IgD-negative memory B cell (primary cell): Measurements from ENCODE around the gene COLEC12. TPM values are rescaled to one million over a fixed set of nuclear protein-coding genes. Genes with fewer than 3 reads are reported as not detected.
"Not testable (repeated sequence)": the region's sequence is repeated elsewhere in the genome, so short reads cannot be mapped to it uniquely, and the experiment has no call there.

Experiments used
- H3K27ac Mint-ChIP-seq, 3 donors: one replicate each; pipeline ENCODE4 v1.8.0; 2020 to 2022; ENCODE audit warnings: mild to moderate bottlenecking in 3 of 3, mixed read lengths in 3 of 3, moderate library complexity in 1 of 3
- H3K27me3 Mint-ChIP-seq: one replicate; pipeline ENCODE4 v1.8.0; 2021; ENCODE audit warnings: mixed read lengths
- H3K36me3 Mint-ChIP-seq: one replicate; pipeline ENCODE4 v1.8.0; 2020; ENCODE audit warnings: mild to moderate bottlenecking, mixed read lengths
- H3K4me1 Mint-ChIP-seq, 3 donors: one replicate each; pipeline ENCODE4 v1.8.0; 2020 to 2022; ENCODE audit warnings: mixed read lengths in 3 of 3, mild to moderate bottlenecking in 1 of 3
- H3K4me3 Mint-ChIP-seq, 4 donors: one replicate each; pipeline ENCODE4 v1.8.0; 2020 to 2022; ENCODE audit warnings: mild to moderate bottlenecking in 4 of 4, mixed read lengths in 4 of 4, moderate library complexity in 3 of 4
- H3K9me3 Mint-ChIP-seq, 3 donors: one replicate each; pipeline ENCODE4 v1.8.0; 2020 to 2021; ENCODE audit warnings: mixed read lengths in 3 of 3, mild to moderate bottlenecking in 1 of 3
- polyA plus RNA-seq: library from polyadenylated mRNA; unstranded; fragments of 300-500 nt; fragmentation: Illumina TruSeq; gene quantifications from one replicate; pipeline ENCODE4 v1.2.3, GENCODE V29; 2021

The COLEC12 gene
- polyA plus RNA-seq, 1 donor from 2014 or later: not detected

- not testable (repeated sequence) for H3K27me3 Mint-ChIP-seq, H3K36me3 Mint-ChIP-seq, H3K27ac Mint-ChIP-seq, H3K4me3 Mint-ChIP-seq, H3K4me1 Mint-ChIP-seq
- H3K9me3 Mint-ChIP-seq: peaks cover 7 to 14% (median 9%) of the 10 kb centered on the region in 3 donors
Measured at GRCh38 chr18:405006-405405, 95.5 kb downstream of the COLEC12 start.

GRCh38 chr18:404061-404636 lies 96.4 kb downstream of the COLEC12 start:
- no peak overlapping the region for H3K4me3 Mint-ChIP-seq
- H3K27ac Mint-ChIP-seq: no peak overlapping the region
- H3K36me3 Mint-ChIP-seq: no peaks in the 10 kb centered on the region
- peaks cover 8% of the 10 kb centered on the region for H3K27me3 Mint-ChIP-seq
- H3K9me3 Mint-ChIP-seq: peaks cover 4 to 14% (median 7%) of the 10 kb centered on the region in 3 donors
- no peaks in the 10 kb centered on the region for H3K4me1 Mint-ChIP-seq

GRCh38 chr18:402129-402528 lies 98.4 kb downstream of the COLEC12 start:
- peaks cover 4 to 14% (median 7%) of the 10 kb centered on the region in 3 donors for H3K9me3 Mint-ChIP-seq

GRCh38 chr18:400456-400855 lies 100.0 kb downstream of the COLEC12 start:
- H3K4me1 Mint-ChIP-seq: no peaks in the 10 kb centered on the region
- no peak overlapping the region for H3K27ac Mint-ChIP-seq
- H3K36me3 Mint-ChIP-seq: no peaks in the 10 kb centered on the region
- peaks cover 0 to 9% (median 6%) of the 10 kb centered on the region in 3 donors for H3K9me3 Mint-ChIP-seq
- H3K27me3 Mint-ChIP-seq: peaks cover 6% of the 10 kb centered on the region
- no peak overlapping the region for H3K4me3 Mint-ChIP-seq

More at GRCh38 chr18:402129-402528, 98.4 kb downstream of the COLEC12 start:
- Mint-ChIP-seq H3K27ac (no peak overlapping the region), H3K4me1 (no peaks in the 10 kb centered on the region), H3K36me3 (no peaks in the 10 kb centered on the region), H3K4me3 (no peak overlapping the region), H3K27me3 (peaks cover 8% of the 10 kb centered on the region)

GRCh38 chr18:399631-400135 lies 100.8 kb downstream of the COLEC12 start:
- Mint-ChIP-seq H3K9me3 (peaks cover 0 to 4% (median 2%) of the 10 kb centered on the region in 3 donors), H3K36me3 (no peaks in the 10 kb centered on the region), H3K4me1 (no peaks in the 10 kb centered on the region), H3K4me3 (no peak overlapping the region), H3K27me3 (peaks cover 6% of the 10 kb centered on the region), H3K27ac (no peak overlapping the region)

GRCh38 chr18:398935-399630 lies 101.4 kb downstream of the COLEC12 start:
- no peaks in the 10 kb centered on the region for H3K36me3 Mint-ChIP-seq
- H3K27me3 Mint-ChIP-seq: peaks cover 6% of the 10 kb centered on the region
- peaks cover 0 to 2% (median under 1%) of the 10 kb centered on the region in 3 donors for H3K9me3 Mint-ChIP-seq
- H3K4me3 Mint-ChIP-seq: no peak overlapping the region
- no peaks in the 10 kb centered on the region for H3K4me1 Mint-ChIP-seq
- no peak overlapping the region for H3K27ac Mint-ChIP-seq

GRCh38 chr18:396556-396955 lies 103.9 kb downstream of the COLEC12 start:
- Mint-ChIP-seq H3K36me3 (no peaks in the 10 kb centered on the region), H3K9me3 (peaks cover 0 to 2% (median 0%) of the 10 kb centered on the region in 3 donors), H3K27me3 (peaks cover 3% of the 10 kb centered on the region), H3K4me3 (no peak overlapping the region), H3K27ac (no peak overlapping the region), H3K4me1 (no peaks in the 10 kb centered on the region)

GRCh38 chr18:396251-396555 lies 104.3 kb downstream of the COLEC12 start:
- Mint-ChIP-seq H3K4me3 (no peak overlapping the region), H3K4me1 (no peaks in the 10 kb centered on the region), H3K36me3 (no peaks in the 10 kb centered on the region), H3K27ac (no peak overlapping the region), H3K9me3 (peaks cover 0 to 2% (median 0%) of the 10 kb centered on the region in 3 donors), H3K27me3 (peaks cover 3% of the 10 kb centered on the region)

GRCh38 chr18:395456-396250 lies 104.8 kb downstream of the COLEC12 start:
- no peaks in the 10 kb centered on the region for H3K36me3 Mint-ChIP-seq
- H3K27me3 Mint-ChIP-seq: peaks cover 3% of the 10 kb centered on the region
- no peak overlapping the region for H3K27ac Mint-ChIP-seq
- H3K9me3 Mint-ChIP-seq: peaks cover 0 to 2% (median 0%) of the 10 kb centered on the region in 3 donors
- no peaks in the 10 kb centered on the region for H3K4me1 Mint-ChIP-seq
- H3K4me3 Mint-ChIP-seq: no peak overlapping the region

GRCh38 chr18:394987-395362 lies 105.5 kb downstream of the COLEC12 start:
- Mint-ChIP-seq H3K4me1 (no peaks in the 10 kb centered on the region), H3K4me3 (no peak overlapping the region), H3K9me3 (peaks cover 0 to 2% (median 0%) of the 10 kb centered on the region in 3 donors), H3K36me3 (no peaks in the 10 kb centered on the region), H3K27ac (no peak overlapping the region), H3K27me3 (peaks cover 3% of the 10 kb centered on the region)

- no peaks in the 10 kb centered on the region for H3K4me1 Mint-ChIP-seq
- H3K27me3 Mint-ChIP-seq: no peaks in the 10 kb centered on the region
Measured at GRCh38 chr18:394262-394986, 106.1 kb downstream of the COLEC12 start.

GRCh38 chr18:393574-393957 lies 106.9 kb downstream of the COLEC12 start:
- no peak overlapping the region for H3K27ac Mint-ChIP-seq
- H3K9me3 Mint-ChIP-seq: peaks cover 0 to 2% (median 0%) of the 10 kb centered on the region in 3 donors
- H3K27me3 Mint-ChIP-seq: peaks cover under 1% of the 10 kb centered on the region
- no peak overlapping the region for H3K4me3 Mint-ChIP-seq
- H3K36me3 Mint-ChIP-seq: no peaks in the 10 kb centered on the region
- H3K4me1 Mint-ChIP-seq: no peaks in the 10 kb centered on the region

More at GRCh38 chr18:394262-394986, 106.1 kb downstream of the COLEC12 start:
- Mint-ChIP-seq H3K4me3 (no peak overlapping the region), H3K36me3 (no peaks in the 10 kb centered on the region), H3K27ac (no peak overlapping the region), H3K9me3 (peaks cover 0 to 2% (median 0%) of the 10 kb centered on the region in 3 donors)

GRCh38 chr18:392928-393573 lies 107.5 kb downstream of the COLEC12 start:
- H3K4me3 Mint-ChIP-seq: no peak overlapping the region
- H3K36me3 Mint-ChIP-seq: no peaks in the 10 kb centered on the region
- H3K4me1 Mint-ChIP-seq: no peaks in the 10 kb centered on the region
- H3K27me3 Mint-ChIP-seq: peaks cover 3% of the 10 kb centered on the region
- no peak overlapping the region for H3K27ac Mint-ChIP-seq
- peaks cover 0 to 2% (median 0%) of the 10 kb centered on the region in 3 donors for H3K9me3 Mint-ChIP-seq

GRCh38 chr18:390741-391478 lies 109.6 kb downstream of the COLEC12 start:
- Mint-ChIP-seq H3K36me3 (no peaks in the 10 kb centered on the region), H3K4me1 (no peaks in the 10 kb centered on the region), H3K9me3 (peaks cover 0 to 2% (median 0%) of the 10 kb centered on the region in 3 donors), H3K27ac (no peak overlapping the region), H3K27me3 (peaks cover 3% of the 10 kb centered on the region), H3K4me3 (no peak overlapping the region)
